Caki2 (cell line): ENCODE measurements around the gene LUC7L2. TPM values are rescaled to one million over a fixed set of nuclear protein-coding genes. Genes with fewer than 3 reads are reported as not detected.
"Not testable (repeated sequence)": the region's sequence is repeated elsewhere in the genome, so short reads cannot be mapped to it uniquely, and the experiment has no call there.

Experiments
- DNase-seq: peaks from one replicate; pipeline ENCODE4 v3.0.0-alpha.2; 2015; ENCODE audit warnings: low read depth
- in situ Hi-C: cut with HindIII; loops from 2 replicates; pipeline ENCODE4 v1.10.0; 2016; ENCODE audit warnings: low sequenced_read_pairs, low pct_unique_long_range_greater_than_20kb, mixed read lengths
- total RNA-seq: library from RNA; depleted of rRNA; stranded (reverse); fragments of >200 nt; shearing (Covaris generic); gene quantifications from 2 replicates; pipeline ENCODE4 v1.2.3, GENCODE V29; 2014; ENCODE audit warnings: low replicate concordance

The LUC7L2 gene
- total RNA-seq, 1 experiment from 2014 or later: 37.1 TPM

DNA sequence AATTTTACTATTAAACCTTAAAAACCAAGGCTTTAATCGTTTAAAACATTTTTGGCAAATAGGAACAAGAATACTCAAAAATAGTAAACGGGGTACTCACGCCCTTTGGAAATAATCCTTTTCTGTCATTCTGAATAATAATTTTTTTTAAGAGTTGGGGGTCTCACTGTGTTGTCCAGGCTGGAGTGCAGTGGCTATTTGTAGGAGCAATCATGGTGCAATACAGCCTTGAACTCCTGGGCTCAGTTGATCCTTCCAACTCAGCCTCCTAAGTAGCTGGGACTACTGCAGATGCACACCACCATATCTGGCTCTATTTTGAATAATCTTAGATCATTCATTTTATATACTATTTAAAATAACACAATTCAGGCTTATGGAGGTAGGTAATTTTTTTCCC is 24.9 kb downstream of the LUC7L2 start:
- in situ Hi-C loops: no loop called here

DNA sequence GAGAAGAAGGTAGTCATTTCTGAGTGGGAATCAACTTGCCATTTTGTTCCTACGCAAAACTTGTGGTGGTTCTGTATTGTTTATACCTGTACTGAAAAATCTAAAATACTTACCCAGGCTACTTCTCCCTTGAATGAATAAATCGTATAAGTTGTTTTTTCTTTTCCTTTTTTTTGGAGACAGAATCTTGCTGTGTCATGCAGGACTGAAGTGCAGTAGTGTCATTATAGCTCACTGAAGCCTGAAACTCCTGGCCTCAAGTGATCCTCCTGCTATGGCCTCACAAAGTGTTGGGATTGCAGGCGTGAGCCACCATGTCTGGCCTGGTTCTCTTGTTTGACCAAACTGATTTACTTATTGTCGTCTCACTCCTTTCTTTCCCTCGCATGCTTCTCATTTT is 27.9 kb downstream of the LUC7L2 start:
- in situ Hi-C loops: no loop called here
- peak; percentile 68 for DNase-seq

More for the DNA sequence above, 24.9 kb downstream of the LUC7L2 start:
- no peak for DNase-seq

DNA sequence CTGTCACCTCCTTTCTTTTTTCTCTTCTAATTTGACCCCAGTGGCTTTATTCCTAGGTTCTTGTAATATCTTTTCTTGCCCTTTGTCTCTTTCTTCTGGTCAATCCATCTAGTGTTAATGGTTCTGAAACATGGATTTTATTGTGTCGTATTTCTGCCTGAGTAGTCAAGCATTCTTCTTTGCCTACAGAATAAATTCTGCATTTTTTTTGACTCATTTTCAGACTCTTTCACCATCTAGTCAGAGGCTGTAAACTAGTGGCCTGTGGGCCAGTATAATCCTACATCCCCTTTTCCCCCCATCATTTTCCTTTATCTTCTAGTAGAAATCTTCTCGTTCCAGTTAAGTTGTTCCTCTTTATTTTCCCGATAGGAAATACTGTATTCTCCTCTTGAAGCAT is 29.4 kb downstream of the LUC7L2 start:
- no peak for DNase-seq
- in situ Hi-C loops: no loop called here

DNA sequence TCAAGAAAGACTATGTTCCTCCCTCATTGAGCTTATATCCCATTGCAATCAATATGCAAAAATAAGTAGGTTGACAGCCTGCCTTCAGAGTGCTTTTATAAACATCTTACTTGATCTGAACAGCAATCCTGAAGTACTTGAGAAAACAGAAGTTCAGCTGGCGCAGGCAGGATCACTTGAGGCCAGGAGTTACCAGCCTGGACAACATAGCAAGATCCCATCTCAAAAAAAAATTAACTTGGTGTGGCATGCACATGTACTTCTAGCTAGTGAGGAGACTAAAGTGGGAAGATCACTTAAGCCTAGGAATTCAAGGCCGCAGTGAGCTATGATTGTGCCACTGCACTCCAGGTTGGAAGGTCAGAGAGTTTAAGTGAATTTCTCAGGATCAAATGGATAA is 30.1 kb downstream of the LUC7L2 start:
- in situ Hi-C loops: no loop called here

DNA sequence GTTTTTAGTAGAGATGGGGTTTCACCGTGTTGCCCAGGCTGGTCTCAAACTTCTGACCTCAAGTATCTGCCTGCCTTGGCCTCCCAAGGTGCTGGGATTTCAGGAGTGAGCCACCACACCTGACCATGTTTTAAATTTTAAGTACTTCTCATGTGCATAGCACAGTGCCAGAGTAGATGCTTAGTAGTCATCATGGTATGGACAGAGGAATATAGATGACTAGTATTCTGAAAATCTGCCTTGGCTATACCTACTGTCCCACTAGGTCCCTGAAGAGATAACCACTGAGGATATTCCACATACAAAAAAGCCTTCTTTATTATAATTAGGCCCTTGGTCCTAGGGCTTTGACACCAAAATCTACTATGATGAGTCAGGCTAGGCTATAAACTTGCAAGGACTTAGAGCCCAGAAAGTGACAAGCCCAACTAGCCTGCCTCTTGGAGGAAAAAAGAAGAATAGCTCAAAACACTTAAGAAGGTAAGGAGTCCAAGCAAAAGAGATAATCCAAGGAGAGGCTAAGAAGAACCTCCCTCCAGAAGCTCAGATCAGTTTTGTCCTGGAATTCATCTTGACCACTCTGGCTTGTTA is 34.0 kb downstream of the LUC7L2 start:
- in situ Hi-C loops: no loop called here
- no peak for DNase-seq

More for the DNA sequence above, 30.1 kb downstream of the LUC7L2 start:
- no peak for DNase-seq

DNA sequence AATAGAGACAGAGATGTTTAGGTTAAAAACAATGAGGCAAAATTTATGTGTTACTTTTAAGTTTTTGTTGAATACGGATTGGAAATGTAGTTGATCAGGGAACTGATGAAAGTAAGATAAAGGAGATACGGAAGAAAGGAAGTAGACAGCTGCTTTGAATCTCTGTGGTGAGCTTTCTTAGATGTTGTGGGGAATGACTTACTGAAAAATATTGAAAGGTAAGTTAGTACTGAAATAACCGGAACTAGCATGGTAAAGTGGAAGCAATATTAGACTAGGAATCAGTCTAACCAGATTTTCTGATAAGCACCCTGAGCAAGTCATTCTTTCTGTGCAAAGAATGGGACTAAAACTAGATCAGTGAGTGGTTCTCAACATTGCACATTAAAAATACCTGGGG is 34.8 kb downstream of the LUC7L2 start:
- in situ Hi-C loops: no loop called here
- DNase-seq: no peak

DNA sequence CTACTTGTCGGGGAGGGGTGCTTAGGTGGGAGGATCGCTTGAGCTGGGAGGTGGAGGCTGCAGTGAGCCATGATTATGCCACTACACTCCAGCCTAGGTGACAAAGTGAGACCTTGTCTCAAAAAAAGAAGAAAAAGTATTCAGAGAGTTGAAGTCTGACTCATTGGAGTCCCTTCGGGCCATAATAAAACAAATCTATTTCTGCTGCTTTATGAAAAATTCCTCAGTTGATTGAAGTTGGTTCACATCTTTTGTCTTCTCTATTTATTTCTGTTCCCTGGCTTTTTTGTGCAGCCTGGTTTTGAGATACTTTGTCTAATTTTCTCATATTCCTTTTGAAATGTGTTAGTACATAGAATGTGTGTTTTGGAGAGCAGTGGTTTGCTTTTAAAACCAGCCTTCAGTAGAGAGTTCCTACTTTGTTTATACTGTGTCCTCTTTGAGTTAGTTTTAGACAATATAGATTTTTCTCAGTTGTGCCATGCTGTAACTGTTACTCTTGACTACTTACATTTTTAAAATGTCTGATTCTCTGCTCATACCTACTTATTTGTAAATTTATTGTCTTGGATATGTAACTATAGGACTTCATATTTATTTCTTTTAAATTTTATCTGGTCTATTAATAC is 36.7 kb downstream of the LUC7L2 start:
- DNase-seq: no peak
- in situ Hi-C loops: no loop called here

DNA sequence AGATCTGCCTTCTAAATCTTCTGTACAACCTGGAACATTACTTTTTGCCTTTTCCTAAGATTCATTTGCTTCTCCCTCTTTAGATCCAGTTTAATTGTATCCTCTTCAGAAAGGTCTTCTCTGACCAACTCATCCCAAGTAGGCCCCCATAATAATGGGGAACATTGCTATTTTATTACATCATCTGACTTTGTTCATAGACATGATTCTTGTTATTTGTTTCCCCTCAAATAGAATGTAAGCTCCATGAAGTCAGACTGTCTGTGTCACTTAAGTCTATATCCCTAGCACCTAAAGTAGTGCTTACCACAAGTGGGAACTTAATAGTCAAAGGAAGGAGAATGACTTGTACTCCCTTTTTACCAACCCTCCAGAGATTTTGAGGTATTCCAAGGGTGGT is 37.5 kb downstream of the LUC7L2 start:
- in situ Hi-C loops: no loop called here
- DNase-seq: no peak

DNA sequence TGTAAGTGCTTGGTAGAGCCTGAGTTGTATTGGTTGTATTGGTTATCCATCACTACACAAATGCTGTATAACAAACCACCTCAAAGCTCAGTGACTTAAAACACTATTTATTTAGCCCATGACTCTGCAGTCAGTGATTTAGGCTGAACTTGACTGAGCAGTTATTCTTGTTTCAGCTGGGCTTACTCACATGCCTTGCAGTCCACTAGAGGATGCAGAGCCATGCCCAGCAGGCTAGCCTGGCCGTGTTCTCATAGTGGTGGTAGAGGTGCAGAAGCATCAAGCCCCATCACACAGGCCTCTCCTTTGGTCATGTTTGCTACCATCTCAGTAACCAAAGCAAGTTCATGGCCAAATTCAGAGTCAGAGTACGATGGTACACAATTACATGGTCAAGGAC is 43.9 kb downstream of the LUC7L2 start:
- in situ Hi-C loops: no loop called here
- DNase-seq: no peak

DNA sequence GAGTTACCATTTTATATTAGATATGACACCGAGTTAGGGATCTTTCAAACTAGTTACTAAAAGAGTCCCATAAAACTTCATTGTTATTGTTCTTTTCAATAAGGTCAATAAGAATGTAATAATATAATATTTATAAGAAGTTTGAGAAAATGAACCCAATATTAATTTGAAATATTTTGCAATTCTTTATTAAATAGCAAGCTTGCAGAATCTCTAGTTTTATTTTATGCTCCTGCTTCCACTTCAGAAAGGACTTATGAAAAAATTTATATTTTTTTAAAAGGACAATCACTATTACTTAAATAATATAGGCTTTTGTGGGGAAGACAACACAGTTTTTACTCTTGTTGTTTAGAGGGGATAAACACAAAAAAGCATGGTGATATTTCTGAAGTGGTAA is 47.9 kb downstream of the LUC7L2 start:
- DNase-seq: no peak
- in situ Hi-C loops: no loop called here

DNA sequence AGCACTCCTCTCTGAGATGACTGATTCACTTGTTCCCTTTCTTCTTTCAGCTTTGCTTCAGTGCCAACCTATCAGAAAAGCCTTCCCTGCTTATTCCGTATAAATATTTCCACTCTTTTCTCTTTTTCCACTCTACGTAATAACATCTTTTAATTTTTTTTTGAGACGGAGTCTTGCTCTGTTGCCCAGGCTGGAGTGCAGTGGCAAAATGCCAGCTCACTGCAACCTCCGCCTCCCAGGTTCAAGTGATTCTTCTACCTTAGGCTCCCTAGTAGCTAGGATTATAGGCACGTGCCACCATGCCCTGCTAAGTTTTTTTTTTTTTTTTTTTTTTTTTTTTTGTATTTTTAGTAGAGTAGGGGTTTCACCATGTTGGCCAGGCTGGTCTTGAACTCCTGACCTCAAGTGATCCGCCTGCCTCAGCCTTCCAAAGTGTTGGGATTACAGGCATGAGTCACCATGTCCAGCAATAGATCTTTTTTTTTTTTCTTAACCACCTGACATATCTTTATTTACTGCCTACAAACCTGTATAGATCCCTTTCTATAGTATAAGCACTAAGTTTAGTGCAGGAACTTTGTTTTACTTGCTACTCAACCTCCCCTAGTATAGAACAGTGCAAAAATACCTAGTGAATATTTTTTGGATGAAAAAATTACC is 55.2 kb downstream of the LUC7L2 start:
- in situ Hi-C loops, DNase-seq: not testable (repeated sequence)

DNA sequence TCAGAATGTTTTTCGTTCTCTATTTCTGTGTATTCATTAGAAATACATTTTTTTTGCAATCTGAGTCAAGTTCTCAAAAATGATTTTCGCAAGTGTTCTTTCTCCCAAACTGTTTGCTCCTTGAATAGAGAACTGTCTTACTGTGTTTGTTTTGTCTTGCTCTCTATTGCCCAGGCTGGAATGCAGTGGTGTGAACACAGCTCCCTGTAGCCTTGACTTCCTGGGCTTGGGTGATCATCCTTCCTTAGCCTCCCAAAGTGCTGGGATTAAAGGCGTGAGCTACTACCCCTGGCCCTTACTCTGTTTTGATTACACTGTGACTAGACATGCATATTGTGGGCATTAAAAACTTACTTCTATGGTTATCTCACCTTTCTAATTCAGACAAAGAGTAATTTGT is 56.7 kb downstream of the LUC7L2 start:
- in situ Hi-C loops: no loop called here
- no peak for DNase-seq

DNA sequence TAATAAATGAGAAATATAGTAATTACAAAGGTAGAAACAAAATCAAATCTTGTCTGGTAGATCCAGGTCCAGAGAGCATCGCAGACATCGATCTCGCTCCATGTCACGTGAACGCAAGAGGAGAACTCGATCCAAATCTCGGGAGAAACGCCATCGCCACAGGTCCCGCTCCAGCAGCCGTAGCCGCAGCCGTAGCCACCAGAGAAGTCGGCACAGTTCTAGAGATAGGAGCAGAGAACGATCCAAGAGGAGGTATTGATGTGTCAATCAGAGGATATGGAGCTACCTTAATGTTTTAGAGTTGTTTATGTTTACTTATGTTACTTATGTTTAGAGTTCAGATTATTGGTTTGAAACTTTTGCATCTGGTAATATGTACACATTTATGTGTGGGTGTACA is 57.8 kb downstream of the LUC7L2 start:
- no peak for DNase-seq
- in situ Hi-C loops: no loop called here

DNA sequence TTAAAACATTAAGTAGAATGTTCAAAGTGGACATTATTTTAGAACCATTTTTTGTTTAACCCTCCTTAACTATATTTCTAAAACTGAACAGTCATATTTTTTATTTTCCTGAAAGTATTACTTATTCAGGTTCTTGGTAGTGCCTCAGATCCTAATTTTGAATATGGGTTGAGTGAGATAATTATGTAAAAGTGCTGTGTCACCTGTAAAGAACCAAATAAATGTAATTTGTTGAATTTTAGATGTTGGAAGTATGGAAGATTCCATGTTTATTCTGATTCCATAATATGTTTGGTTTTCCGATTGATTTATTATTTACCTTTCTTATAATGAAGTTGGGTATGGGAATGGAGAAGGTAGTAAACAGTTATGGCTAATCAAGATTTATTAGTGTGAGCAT is 61.4 kb downstream of the LUC7L2 start:
- in situ Hi-C loops: no loop called here
- DNase-seq: no peak

DNA sequence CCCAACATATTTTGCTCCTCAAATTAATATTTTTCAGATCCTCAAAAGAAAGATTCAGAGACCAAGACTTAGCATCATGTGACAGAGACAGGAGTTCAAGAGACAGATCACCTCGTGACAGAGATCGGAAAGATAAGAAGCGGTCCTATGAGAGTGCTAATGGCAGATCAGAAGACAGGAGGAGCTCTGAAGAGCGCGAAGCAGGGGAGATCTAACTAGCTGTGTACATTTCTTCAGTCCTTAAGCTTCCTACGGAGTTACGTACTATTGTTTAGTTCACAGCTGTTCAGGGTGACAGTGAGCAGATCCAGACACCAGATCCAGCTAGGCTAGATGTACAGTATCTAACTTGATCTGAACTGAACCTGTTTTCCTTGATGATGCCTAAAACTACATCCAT is 62.4 kb downstream of the LUC7L2 start:
- in situ Hi-C loops: no loop called here
- no peak for DNase-seq

DNA sequence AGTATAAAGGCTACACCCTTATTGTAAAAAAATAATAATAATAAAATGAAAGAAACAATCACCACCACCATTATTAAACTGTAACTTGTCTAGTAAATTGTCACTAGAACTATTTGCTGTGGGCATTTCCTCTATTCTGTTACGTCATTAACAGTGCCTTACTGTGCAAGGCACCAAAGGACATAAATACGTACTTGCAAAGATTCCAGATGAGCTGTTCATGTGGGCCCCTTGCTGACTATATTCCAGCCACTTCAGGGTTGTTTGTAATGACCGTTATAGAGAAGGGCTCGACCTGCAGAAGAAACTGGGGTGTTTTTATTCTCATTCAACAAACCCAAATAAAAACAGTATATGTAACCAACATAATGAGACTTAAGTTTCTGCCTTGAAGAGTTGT is 63.4 kb downstream of the LUC7L2 start:
- DNase-seq: no peak
- in situ Hi-C loops: no loop called here

DNA sequence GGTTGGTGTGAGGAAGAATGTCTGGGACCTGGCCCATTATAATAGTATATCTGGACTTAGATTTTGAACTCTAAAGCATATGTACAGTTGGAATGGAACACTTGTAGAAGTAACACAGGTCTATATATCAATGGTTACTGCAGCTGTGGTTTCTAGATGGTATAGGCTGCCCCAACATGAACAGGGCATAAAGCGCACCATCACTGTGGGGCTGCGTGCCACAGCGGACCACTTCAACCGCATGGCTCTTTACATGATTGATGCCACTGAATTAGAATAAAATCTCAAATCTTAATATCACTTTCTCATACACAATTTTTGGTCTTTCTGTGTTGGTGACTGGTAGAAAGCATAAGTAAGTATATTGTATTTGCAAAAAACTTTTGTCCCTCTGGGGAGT is 64.3 kb downstream of the LUC7L2 start:
- DNase-seq: no peak
- in situ Hi-C loops: no loop called here

DNA sequence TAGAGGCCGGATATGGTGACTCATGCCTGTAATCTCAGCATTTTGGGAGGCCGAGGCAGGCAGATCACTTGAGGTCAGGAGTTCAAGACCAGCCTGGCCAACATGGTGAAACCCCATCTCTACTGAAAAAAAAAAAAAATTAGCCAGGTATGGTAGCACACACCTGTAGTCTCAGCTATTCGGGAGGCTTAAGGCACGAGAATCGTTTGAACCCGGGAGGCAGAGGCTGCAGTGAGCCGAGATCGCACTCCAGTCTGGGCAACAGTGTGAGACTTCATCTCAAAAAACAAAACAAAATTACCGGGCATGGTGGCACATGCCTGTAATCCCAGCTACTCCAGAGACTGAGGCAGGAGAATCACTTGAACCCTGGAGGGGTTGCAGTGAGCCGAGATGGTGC is 66.0 kb downstream of the LUC7L2 start:
- DNase-seq, in situ Hi-C loops: not testable (repeated sequence)

DNA sequence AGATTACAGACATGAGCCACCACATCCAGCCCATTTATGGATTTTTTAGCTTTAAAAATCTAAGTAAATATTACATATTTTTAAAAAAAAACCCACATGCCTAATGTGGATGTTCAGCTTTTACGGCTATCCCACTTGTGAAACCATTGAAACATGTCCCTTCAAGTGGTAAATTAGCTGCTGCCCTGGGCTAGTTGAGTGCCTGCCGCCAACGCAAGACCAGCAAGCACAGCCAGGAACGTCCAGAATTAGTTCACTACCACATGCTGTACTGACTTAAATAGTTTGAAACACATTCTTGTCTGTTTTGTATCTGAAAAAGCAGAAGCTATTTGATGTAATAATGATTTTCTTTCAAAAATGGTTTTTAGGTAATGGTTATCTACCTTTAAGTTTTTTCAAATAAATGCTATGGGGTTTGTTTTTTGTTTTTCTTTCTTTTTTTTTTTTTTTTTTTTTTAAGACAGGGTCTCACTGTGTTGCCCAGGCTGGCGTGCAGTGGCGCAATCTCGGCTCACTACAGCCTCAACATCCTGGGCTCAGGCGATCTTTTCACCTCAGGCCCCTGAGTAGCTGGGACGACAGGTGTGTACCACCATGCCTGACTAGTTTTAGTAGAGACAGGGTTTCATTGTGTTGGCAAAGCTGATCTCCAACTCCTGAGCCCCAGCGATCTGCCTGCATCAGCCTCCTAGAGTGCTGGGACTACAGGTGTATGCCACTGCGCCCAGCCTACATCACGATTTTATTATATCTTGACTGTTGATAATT is 66.7 kb downstream of the LUC7L2 start:
- no peak for DNase-seq
- in situ Hi-C loops: no loop called here
